ENCODE measurements around the gene SCIN.
A peak's percentile ranks its signal among the peaks of the same experiment; 100 is the strongest.
"Not testable (repeated sequence)": the region's sequence is repeated elsewhere in the genome, so short reads cannot be mapped to it uniquely, and the experiment has no call there.

Gene SCIN

DNA sequence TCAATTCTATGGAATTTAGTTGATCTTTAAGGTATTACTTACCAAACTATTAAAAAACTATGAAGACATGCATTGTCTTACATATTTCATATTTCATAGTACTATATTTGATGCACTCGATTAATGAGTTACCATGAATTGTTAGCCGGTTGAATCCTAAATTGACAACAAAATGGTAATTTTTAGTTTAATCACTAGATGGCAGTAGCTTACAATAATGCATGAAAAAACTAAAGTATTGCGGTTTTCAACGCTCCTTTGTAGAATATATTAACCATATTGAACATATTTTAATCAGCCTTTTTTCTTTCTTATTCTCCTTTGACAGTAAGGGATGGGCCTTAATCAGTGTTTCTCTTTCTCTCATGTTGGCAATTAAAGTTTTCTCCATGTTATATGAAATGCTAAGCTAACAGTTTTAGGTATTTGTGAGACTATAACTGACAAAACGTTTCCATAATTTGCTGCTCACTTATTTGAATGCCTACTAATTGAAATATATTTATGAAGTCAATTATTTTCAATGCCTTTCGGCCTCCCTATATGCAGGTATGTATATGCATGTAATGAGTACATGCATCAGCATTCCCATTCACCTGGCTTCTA is 68.4 kb downstream of the SCIN start:
- ChIA-PET POLR2A (no interaction called here), CTCF (interaction anchor here (0.9 to 2.1 kb wide), 19 partner anchors 8 to 628 kb away, joined by 3 to 14 read pairs (median 4); no protein-coding TSS in a partner anchor)
- DNase-seq (ENCODE audit: low read depth, low spot score), result no peak
- TF ChIP-seq, protein P1, sequence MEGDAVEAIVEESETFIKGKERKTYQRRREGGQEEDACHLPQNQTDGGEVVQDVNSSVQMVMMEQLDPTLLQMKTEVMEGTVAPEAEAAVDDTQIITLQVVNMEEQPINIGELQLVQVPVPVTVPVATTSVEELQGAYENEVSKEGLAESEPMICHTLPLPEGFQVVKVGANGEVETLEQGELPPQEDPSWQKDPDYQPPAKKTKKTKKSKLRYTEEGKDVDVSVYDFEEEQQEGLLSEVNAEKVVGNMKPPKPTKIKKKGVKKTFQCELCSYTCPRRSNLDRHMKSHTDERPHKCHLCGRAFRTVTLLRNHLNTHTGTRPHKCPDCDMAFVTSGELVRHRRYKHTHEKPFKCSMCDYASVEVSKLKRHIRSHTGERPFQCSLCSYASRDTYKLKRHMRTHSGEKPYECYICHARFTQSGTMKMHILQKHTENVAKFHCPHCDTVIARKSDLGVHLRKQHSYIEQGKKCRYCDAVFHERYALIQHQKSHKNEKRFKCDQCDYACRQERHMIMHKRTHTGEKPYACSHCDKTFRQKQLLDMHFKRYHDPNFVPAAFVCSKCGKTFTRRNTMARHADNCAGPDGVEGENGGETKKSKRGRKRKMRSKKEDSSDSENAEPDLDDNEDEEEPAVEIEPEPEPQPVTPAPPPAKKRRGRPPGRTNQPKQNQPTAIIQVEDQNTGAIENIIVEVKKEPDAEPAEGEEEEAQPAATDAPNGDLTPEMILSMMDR (IDR thresholded peaks at IDR 0.05; ENCODE audit: insufficient read depth, low read length, missing control alignments), result peak; percentile 24
- H3K4me3 ChIP-seq (ENCODE audit: low read depth, low read length), result no peak overlapping the region

DNA sequence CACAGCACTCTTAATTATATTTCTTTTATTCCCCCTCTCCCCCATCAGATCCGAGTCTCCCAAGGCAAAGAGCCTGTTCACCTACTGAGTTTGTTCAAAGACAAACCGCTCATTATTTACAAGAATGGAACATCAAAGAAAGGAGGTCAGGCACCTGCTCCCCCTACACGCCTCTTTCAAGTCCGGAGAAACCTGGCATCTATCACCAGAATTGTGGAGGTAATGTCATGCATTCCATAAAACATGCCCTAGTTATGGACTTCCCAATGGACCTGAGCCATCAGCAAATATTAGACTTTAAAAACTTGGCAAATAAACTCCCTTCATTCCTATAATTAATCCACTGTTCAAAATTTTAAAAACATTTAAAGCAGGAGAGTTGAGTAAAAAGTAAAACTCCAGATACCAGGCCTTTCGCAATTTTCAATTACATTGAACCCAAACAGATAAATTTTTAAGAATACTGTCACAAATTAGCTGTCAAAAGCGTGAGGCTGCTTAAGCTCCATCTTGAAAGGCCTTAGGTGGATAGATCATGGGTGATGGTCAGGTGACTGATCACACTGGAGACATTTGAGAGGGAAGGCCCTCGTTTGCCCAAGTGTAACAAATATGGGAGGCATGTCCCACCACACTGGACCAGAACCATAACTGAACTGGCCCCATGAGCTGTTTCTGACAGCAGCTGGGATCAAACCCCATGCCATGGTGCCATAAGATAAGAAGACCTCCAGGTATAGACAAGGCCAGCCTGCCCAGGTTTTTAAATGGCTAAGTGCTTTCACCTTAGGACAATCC is 70.0 kb downstream of the SCIN start:
- CTCF ChIA-PET, result interaction anchor here (0.9 to 3.3 kb wide), 4 partner anchors 47 to 622 kb away, joined by 3 to 9 read pairs (median 5); partner anchors contain the start of gene ARL4A
- POLR2A ChIA-PET, result no interaction called here

DNA sequence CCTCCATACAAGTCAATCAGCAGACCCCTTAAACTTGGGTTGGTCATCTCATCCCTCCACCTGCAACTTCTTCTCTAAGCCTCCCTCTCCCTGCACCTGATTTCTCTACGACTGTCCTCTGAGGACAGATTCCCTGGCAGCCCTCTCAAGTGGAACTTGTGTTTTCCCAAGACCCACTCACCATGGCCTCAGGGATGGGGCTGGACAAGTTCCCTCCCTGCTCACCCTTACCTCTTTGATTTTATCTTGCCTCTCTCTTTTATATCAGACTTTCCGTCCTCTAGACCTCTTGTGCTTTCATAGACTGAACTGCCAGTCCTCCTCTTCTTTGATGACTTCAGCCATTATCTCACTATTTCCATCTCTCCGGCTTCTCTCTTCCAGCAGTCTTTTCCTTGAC is 70.7 kb downstream of the SCIN start:
- DNase-seq (ENCODE audit: low read depth, low spot score), result no peak
- CTCF ChIA-PET, result interaction anchor here (0.9 to 3.3 kb wide), 5 partner anchors 46 to 622 kb away, joined by 3 to 9 read pairs (median 4); partner anchors contain the start of gene ARL4A
- POLR2A ChIA-PET, result no interaction called here
- H3K4me3 ChIP-seq (ENCODE audit: low read depth, low read length), result no peak overlapping the region
- TF ChIP-seq, protein P1 (IDR thresholded peaks at IDR 0.05; ENCODE audit: insufficient read depth, low read length, missing control alignments), result no peak

More for the DNA sequence above, 70.0 kb downstream of the SCIN start:
- DNase-seq (ENCODE audit: low read depth, low spot score), result no peak
- no peak overlapping the region for H3K4me3 ChIP-seq (ENCODE audit: low read depth, low read length)
- TF ChIP-seq, protein P1 (IDR thresholded peaks at IDR 0.05; ENCODE audit: insufficient read depth, low read length, missing control alignments), result no peak

DNA sequence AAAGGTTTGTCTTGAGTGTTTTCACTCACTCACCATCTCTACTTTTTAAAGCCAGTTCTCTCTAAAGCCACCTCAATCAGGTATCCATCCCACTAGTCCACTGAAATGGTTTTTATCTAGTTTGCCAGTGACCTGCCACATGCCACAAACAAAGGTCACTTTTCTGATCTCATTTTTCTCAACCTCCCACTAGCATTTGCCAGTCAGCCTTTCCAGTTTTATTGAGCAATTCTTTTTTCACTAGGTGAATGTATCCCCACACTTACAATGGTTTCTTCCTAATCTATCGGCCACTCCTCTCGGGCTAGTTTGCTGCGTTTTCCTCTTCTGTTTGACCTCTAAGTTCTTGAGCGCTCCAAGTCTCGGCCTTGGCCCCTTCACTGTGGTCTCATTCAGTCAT is 72.0 kb downstream of the SCIN start:
- no peak overlapping the region for H3K4me3 ChIP-seq (ENCODE audit: low read depth, low read length)
- TF ChIP-seq, protein P1 (IDR thresholded peaks at IDR 0.05; ENCODE audit: insufficient read depth, low read length, missing control alignments), result no peak
- ChIA-PET POLR2A (no interaction called here), CTCF (interaction anchor here (1.3 to 3.3 kb wide), 2 partner anchors 118 to 620 kb away, joined by 5 to 9 read pairs; no protein-coding TSS in a partner anchor)
- no peak for DNase-seq (ENCODE audit: low read depth, low spot score)

DNA sequence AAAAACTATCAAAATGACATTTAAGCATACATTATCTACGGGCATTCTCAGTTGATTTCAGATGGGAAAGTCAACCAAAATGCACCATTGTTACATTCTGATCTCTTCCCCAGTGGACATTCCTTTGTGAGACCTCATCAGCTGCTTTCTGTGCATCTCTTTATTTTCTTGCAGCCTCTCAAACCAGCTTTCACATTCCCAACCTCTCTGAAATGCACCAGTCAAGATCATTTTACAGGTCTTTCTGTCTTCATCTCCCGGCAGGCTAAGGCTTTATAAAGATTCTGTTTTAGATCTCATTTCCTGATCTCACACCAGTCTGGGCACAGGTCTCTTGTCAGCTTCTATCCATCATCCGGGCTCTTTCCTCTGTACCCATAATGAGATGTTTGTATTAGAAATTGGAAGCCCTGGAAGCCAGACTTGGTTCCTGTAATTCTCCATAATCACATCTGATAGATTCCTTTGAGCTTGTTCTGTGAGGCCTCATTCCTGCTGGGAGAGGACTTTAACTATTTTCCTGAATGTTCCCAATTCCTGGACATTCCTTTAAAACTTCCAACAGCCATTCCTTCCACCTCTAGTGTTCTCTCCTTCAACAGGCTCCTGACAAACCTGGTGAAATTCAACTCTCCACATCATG is 72.6 kb downstream of the SCIN start:
- CTCF ChIA-PET, result interaction anchor here (1.3 to 3.3 kb wide), 2 partner anchors 118 to 620 kb away, joined by 5 to 9 read pairs; no protein-coding TSS in a partner anchor
- POLR2A ChIA-PET, result no interaction called here
- DNase-seq (ENCODE audit: low read depth, low spot score), result no peak
- no peak overlapping the region for H3K4me3 ChIP-seq (ENCODE audit: low read depth, low read length)
- TF ChIP-seq, protein P1 (IDR thresholded peaks at IDR 0.05; ENCODE audit: insufficient read depth, low read length, missing control alignments), result no peak

DNA sequence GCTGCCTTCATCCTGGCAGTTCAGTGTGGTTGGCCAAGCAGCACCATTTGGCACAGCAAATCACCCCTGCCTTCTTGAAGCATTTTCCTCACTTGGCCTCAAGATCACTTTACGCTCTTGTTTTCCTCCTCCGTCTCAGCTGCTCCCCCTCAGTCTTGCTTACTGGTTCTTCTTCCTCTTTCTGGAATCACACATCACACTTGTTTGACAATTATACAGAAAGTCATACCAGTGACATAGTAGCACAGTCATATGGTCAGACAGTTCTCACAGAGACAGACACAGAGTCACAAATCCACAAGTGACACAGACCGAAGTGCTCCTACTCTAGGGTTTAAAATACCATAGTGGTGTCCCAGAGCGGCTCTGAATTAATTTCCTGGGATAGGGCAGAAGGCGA is 73.1 kb downstream of the SCIN start:
- CTCF ChIA-PET, result interaction anchor here (1.3 kb wide), 1 partner anchor 119 kb away, joined by 5 read pairs; no protein-coding TSS in a partner anchor
- POLR2A ChIA-PET, result no interaction called here
- DNase-seq (ENCODE audit: low read depth, low spot score), result no peak
- TF ChIP-seq, protein P1 (IDR thresholded peaks at IDR 0.05; ENCODE audit: insufficient read depth, low read length, missing control alignments), result no peak
- no peak overlapping the region for H3K4me3 ChIP-seq (ENCODE audit: low read depth, low read length)

DNA sequence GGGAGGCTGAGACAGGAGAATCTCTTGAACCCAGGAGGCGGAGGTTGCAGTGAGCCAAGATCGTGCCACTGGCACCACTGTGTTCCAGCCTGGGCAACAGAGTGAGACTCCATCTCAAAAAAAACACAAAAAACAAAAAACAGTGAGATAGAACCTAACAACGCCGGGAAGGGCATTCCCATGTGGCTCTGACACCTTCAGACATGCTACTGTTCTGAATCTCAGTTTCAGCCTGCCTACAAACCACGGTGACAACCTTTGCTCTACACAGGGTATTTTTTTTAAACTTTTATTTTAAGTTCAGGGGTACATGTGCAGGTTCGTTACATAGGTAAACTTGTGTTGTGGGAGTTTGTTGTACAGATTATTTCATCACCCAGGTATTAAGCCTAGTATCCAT is 74.7 kb downstream of the SCIN start:
- DNase-seq (ENCODE audit: low read depth, low spot score); CTCF ChIA-PET; POLR2A ChIA-PET; H3K4me3 ChIP-seq (ENCODE audit: low read depth, low read length): not testable (repeated sequence)

Measured in AG04449 (cell line).